NOMO-1 treated with DMSO at 0.1 percent for 48 hours (cell line): ENCODE results near the gene PRSS23.
"Not testable (repeated sequence)": the region's sequence is repeated elsewhere in the genome, so short reads cannot be mapped to it uniquely, and the experiment has no call there.

ENCODE experiments used
- DNase-seq: peaks from one replicate; lab custom pipeline; 2025; ENCODE audit not compliant: unreplicated experiment; lab: John Stamatoyannopoulos, UW

Gene PRSS23, protein sequence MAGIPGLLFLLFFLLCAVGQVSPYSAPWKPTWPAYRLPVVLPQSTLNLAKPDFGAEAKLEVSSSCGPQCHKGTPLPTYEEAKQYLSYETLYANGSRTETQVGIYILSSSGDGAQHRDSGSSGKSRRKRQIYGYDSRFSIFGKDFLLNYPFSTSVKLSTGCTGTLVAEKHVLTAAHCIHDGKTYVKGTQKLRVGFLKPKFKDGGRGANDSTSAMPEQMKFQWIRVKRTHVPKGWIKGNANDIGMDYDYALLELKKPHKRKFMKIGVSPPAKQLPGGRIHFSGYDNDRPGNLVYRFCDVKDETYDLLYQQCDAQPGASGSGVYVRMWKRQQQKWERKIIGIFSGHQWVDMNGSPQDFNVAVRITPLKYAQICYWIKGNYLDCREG

DNA sequence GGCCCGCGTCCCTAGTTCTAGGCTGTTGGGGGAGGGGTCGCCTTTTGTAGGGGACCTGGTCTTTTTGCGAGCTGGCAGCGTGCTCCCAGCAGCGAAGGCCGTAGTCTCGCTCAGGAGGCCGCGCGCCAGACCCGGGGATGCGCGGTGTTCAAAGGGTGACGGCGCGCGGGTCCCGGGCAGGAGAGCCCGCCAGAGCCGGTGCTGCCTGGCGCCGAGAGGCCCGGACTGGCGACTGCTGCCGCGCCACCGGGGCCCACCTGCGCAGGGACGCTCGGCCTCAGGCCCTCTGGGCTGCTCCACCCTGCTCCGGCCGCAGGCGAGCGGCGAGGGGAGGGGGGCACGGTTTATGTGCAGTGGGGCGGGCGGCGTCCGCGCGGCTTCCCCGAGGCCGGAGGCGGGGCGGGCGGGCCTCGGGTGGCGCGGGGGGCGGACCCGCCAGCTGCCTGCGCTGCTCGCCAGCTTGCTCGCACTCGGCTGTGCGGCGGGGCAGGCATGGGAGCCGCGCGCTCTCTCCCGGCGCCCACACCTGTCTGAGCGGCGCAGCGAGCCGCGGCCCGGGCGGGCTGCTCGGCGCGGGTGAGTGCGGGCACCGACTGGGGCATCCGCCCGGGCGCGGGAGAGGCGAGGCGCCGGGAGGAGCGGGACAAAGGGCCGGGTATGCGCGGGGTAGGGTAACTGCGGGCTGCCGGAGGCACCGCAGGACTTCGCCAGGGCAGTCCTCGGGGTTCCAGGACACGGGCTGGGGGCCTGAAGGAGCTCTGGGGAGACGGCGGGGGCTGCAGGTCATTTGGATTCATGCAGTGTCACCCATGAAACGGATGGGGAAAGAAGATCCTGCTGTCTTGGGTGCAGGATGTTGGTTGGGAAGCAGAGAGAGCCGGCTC is at the start of gene PRSS23:
Gene PRSS23, plus strand, starts transcription at position 467 of the 884 bp plus-strand sequence. CDS start 7,102 bp downstream, outside the sequence.
- peak; percentile 5 for DNase-seq

DNA sequence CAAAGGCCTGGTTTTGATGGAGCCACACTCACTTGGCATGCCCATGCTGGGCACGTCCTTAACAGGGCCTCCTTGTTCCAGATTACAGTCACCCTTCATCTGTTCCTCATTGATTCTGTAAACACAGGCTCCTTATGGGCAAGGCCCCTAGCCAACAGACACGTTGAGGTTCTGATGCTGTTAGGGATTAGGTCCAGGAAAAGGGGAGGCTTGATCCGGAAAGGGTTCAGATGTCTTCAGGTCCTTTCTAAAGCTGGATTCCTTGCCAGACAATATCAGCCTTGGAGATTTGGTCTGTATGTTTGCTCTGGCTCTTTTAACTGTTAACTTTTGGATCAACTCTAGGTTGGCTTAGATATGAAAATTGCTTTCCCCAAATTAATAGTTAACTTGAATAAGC is 46.9 kb upstream of the PRSS23 start:
- no peak for DNase-seq

DNA sequence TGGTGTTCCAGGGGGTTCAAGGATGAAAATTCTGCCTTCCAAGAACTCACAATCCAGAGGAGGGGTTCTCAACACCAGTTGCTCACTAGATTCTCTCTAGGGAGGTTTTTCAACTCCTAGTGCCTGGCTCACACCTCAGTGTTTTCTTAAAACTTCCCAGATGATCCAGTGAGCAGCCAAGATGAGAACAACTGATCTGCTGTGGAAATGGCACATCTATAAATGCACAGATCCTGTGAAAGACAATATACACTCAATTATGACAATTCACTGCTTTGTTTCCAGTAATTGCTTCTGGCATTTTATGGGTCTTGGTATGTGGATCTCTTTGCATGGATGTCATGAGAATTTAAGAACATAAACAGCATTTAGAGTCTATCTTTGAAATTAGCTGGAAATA is 45.2 kb upstream of the PRSS23 start:
- no peak for DNase-seq

DNA sequence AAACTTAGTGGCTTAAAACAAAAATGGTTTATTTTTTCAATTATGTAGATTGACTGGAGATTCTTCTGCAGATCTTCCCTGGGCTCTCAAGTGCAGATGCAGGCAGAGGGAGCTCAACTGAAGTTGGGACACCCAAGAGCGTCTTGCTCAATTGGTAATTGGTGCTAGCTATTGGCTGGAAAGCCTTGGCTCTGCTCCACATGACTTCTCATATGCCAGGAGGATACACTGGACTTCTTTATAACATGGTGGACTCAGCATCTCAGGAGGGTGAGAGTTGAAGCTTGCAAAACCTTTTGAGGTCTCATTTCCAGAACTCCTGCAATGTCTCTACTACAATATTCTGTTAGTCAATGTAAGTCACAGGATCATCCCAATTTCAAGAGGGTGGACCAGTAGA is 42.2 kb upstream of the PRSS23 start:
- no peak for DNase-seq

DNA sequence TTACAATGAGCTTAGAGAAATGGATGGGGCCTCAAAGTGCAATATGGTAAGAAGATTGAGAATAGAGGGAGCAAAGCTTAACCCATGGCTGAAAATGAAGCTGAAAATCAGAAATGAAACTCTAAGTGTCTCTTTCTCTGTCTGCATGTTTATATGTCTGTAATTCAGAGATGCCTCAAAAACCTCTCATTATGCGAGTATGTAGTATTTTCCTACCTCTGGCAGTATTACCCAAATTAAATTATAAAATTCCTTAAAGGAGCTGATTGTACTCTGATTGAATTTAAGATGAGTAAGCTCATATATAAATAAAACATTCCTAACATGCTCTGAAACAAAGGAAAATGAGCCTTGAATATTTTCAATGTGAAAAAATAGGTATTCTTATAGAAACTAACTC is 39.8 kb upstream of the PRSS23 start:
- no peak for DNase-seq

DNA sequence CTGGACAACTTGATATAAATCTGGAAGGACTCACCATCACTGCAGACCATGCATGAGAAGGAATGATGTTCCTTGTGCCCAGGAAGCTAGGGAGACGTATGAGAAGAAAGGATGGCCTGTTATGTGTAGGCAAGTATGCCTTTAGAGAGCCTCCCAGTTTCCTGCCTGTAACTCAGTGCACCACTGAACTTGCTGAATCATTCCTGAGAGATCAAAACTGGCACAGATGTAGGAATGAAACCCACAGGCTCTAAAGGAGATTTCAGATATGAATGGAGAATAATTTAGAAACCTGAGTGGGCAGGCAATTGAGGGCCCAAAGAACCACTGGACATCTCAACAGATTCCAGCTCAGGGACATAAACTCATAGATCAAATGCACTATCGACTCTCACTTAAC is 38.4 kb upstream of the PRSS23 start:
- no peak for DNase-seq

DNA sequence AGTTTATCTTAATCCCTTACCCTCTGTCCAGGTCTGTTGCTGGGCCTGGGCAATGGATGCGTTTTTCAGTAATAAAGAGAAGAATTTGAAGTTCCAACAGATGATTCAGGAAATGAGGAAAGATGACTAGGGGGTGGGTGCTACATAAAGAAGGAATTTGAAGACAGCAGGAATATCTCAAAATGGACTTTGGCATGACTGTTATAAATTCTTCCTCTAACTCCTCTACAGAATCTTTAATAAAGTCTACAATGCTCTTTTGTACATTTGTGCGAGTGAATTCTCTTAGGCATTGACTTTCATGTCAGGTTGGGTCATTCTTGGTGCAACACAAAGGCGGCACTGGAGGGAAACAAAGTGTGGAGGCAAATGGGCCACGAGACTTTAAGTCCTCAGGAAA is 35.1 kb upstream of the PRSS23 start:
- DNase-seq: no peak

DNA sequence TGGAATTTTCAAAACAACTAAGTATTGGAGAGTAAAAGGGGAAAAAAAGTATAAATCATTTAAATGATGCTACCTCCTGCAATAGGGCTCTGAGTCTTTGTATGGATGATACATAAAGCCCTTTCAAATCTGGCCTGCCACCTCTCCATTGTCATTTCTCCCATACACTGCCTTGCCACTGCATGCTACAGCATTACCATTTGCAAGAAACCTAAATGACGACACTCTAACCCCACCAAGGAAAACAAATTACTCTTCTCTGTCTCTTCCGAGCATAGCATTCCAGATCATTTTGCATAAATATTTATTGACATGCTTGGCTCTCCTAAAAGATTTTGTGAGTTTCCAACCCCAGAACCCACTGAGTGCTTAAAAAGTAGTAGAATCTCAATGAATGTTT is 34.5 kb upstream of the PRSS23 start:
- no peak for DNase-seq

DNA sequence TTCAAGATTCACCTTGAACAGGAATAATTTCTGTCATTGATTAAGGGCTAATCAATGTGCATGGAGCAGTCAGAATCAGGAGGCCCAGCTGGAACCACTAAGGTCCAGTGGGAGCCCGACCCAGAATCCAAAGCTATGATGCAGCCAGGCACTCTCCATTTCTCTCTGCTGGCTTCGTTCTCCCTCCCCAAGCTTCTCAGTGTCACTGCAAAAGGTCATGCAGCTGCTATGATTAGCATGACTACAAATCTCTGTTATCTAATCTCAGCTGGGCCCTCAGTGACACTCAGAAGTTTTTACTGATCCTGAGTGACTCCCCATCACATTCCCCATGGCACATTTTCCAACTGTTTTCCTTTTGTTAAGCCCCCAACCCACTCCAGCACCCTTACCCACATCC is 31.1 kb upstream of the PRSS23 start:
- DNase-seq: no peak

DNA sequence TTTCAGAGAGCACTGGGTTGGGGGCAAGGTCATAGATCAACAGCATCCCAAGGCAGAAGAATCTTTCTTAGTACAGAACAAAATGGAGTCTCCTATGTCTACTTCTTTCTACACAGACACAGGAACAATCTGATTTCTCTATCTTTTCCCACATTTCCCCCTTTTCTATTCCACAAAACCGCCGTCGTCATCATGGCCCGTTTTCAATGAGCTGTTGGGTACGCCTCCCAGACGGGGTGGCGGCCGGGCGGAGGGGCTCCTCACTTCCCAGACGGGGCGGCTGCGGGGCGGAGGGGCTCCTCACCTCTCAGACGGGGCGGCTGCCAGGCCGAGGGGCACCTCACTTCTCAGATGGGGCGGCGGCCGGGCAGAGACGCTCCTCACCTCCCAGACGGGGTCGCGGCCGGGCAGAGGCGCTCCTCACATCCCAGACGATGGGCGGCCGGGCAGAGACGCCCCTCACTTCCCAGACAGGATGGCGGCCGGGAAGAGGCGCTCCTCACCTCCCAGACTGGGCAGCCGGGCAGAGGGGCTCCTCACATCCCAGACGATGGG is 29.8 kb upstream of the PRSS23 start:
- not testable (repeated sequence) for DNase-seq

DNA sequence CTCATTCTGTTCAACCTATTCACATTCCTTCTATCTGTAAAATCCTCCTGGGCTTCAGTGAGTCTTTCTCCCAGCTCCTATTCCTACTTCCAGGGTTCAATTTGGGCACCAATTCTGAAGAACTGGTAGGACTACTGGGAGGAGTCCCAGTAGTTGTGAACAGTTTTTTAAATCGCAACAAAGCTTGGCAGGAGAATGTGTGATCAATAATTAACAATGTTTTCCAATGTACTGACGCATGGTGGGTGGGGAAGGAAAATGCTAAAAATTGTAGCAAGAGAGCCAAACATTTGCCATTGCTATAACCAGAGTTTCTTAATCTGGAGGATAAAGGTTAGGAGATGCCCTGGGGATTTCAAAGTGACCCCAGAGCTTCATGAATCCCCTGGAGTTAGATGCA is 27.3 kb upstream of the PRSS23 start:
- no peak for DNase-seq

DNA sequence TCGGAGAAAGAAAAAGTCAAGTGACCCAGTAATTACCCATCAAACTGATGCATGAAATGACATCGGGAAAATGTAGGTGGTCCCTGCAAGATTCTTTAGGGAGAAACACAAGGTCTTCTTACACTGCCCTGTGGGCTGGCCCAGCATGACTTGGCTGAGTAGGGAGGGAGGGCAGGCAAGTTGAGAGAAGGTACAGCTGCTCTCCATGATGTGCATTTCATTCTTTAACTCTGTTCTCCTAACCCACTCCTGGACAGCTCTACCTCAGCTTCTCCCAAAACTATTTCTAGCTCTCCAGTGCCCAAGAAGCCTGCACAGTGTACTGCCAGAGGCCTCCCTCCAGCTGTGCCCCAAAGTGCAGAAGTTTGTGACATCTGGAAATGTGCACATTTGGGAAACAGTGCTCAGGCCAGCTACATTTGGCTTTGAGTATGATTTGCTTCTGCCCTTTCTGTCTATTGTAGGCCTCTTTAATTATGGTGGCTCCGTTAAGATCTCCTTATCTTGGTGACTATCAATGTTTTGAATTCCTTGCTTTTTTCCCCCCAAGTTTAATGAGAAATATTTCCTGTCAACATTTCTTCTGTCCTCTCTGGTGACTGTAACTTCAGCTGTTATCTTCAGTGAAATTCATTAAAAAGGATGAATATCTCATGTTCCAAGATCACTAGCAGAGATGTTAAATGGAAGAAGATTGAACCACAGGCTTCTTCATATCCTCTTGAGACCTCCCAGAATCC is 26.7 kb upstream of the PRSS23 start:
- no peak for DNase-seq

DNA sequence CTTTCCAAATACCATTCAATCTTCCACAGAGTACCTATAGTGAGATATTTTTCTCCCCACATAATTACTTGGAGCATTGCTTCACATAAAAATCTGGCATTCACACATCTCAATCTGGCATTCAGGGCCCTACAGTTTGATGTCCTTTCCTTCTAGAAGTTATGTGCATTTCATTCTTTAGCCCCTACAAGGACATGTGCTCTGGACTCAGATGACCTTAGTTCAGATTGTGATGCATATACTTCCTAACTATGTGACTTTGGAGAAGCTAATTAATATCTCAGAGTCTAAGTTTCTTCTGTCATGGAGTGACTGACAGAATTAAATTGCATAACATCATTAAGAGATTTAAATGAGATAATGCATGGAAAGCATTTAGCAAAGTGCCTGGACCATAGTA is 25.9 kb upstream of the PRSS23 start:
- DNase-seq: no peak

DNA sequence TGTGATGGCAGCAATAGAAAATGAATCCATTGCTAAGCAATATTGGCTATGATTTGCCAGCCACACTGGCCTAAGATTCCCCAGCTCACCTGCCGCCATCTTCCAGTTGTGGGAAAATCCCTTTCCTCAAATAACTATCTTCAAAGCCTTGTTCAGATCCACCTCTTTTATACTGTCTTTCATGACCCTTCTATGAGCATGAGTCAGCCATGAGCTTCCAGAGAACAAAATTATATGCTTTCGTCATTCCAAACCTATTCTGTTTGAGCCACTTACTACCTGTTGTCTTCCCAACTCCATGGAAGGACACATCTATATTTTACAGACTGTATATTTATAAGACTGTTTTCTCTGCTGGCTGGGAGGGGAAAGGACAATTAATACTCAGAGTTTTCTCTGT is 25.0 kb upstream of the PRSS23 start:
- DNase-seq: no peak

DNA sequence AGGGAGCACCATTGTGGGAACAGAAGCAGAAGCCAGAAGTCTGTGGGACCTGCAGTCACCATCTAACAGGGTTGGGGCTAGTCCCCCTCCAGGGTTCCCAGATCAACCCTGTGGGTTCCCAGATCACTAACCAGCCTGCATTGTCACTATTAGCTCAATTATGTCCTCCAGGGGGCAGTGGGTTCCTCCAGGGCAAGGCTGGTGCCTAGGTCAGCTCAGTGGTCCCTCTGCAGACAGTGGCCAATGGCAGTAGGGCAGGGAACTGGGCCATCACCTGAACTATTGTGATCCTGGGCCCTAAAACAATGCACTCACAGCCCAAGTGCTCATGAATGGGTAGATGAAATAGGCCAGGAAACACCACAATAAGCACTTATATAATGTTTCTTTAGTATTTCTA is 18.8 kb upstream of the PRSS23 start:
- no peak for DNase-seq

DNA sequence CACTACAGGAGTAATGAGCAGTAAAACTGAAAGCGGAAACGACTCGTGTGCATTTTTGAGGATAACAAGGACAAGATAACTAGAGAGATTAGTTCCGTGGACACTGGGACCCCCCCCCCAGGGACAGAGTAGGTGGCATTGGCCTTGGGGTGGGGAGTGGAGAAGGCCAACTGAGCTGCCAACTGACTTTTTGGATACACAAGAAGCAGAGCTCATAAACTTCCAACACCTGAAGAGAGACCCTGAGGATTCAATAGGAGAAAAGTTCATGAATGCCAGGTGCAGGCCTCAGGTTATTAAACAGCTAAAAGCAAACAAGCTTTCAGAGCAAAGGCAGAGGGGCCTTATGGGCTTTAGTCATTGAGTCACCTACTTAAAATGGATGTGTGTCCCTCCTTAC is 17.6 kb upstream of the PRSS23 start:
- DNase-seq: no peak

DNA sequence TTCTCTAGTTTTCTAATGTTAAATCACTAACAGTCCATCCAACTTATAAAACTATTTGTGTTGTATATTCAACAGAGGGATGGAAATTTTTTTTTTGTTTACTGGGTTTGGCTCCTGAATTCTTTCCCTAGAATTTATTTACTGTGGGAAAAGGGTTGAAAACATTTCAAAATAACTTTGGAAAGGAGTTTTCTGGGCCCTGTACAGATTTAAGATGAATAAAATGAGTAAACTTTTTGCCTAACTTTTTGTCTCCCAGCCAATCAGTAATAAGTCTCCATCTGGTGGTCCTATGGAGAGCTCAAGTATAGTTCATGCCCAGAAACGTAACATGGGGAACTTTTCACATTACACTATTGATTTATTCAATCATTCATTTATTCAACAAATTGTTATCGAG is 16.7 kb upstream of the PRSS23 start:
- no peak for DNase-seq

DNA sequence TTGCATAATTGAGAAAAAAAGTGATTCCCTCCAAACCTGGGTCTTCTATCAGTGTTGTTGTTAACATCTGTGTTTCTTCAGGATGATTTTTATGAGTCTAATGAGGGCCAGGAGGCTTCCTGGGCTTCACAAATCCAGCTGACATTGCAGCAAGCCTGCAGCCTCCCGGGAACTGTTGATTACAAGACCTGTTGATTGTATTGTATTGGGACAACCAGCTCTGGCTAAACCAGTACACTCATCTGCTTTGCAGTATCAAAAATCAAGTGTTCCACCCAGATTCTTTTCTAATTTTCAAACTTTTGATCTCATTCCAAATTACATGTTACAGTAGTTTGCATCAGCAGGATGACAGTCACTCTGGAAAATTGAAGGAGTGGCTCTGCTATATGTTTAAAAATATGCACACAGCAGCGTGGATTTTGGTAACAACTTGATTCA is 16.1 kb upstream of the PRSS23 start:
- no peak for DNase-seq

DNA sequence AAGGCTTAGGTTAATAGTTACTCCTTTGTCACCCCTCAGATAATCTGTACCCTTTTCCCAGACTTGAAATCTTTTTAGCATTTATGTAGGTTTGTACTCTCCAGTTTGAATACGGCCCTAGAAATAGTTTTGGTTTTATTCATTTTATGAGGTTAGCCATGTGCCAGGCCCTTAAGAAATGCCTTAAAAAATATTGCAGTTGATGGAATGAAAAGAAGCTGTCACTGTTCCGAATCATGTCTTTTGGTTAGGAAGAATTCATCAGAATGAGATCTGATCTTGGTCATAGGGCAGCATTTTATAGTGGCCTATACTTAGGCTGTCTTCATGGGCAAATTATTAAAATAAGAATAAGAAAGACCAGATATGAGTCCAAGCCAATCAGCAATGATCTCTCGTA is 14.8 kb upstream of the PRSS23 start:
- no peak for DNase-seq

DNA sequence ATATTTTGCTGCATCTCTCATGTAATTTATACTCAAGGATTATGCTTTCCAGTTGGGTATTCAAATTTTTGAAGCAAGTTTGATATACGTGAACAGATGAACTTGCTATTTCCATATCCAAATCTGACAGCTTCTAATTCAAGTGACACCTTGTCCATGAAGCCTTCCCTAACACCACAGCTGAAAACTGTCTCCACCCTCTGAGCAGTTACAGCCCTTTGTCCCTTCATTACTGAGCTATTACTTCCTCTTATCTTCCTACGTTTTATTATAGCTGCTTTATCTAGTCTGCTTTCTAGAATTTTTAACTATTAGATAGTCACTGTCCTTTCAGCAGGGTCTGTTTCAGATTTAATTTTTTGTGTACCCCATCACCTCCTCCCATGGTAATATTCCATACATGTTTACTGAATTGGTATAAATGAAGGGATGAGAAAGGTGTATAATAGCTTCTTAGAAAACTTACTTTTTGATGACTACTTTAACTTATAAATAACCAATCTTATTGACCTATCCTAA is 13.3 kb upstream of the PRSS23 start:
- DNase-seq: peak; percentile 49

DNA sequence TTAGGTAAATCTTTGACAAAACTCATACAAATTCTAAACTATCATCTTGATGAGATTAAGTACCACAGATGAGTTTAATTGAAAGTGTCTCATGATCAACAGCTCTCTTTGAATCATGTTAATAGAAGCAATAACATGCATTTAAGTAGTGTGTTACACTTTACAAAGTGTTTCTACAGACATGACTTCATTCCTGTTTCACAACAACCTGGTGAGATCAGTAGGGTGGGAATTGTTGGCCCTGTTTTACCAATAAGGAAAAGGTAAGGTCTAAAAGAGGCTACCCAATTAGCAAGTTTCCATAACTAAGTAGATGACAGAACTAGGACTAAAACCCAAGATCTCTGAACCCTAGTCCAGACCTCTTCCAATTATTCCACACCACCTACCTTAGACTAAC is 12.7 kb upstream of the PRSS23 start:
- DNase-seq: no peak
